Endothelial cell of umbilical vein (primary cell): ENCODE results near the gene RUNX2. TPM values are rescaled to one million over a fixed set of nuclear protein-coding genes. Genes with fewer than 3 reads are reported as not detected.

Experiments
- BruUV-seq: library from RNA; stranded (reverse); fragments of 400-500 nt; replicated peaks from 2 replicates; lab custom pipeline; 2021; lab: Mats Ljungman, UMichigan
- CTCF ChIA-PET: fragments of 300-600, 350-600 bp; sonication (Branson Sonifier 250); formaldehyde crosslinking; loops from one replicate; lab custom pipeline; 2021; ENCODE audit warnings: antibody characterized with exemption, inconsistent platforms; lab: Charles Lee
- POLR2A ChIA-PET: fragments of 300-600, 350-600 bp; sonication (Branson Sonifier 250); formaldehyde crosslinking; loops from one replicate; lab custom pipeline; 2021; ENCODE audit warnings: antibody characterized with exemption, inconsistent platforms; lab: Charles Lee
- DNase-seq: peaks from one replicate; pipeline ENCODE4 v3.0.0-alpha.2; 2011; ENCODE audit warnings: low read depth, low spot score
- FAIRE-seq: peaks from 2 replicates; lab custom pipeline; 2011; peaks lifted over from hg19 to GRCh38; lab: Jason Lieb, UNC
- H2AFZ ChIP-seq: 2 replicates; pipeline ENCODE4 v1.6.0; 2012; ENCODE audit warnings: low read depth, low read length, control low read depth, inconsistent platforms
- H3K27ac ChIP-seq: 2 replicates; pipeline ENCODE4 v1.5.1; 2011; ENCODE audit warnings: low read depth, mild to moderate bottlenecking, control low read depth, low read length, moderate library complexity; ENCODE audit not compliant: insufficient read depth
- H3K27me3 ChIP-seq, 2 experiments: 2 replicates each; pipeline versions ENCODE4 v1.6.0 to v1.6.1; 2011; ENCODE audit warnings: low read length in 2 of 2, mixed read lengths in 1 of 2; ENCODE audit not compliant: control insufficient read depth in 2 of 2, insufficient read depth in 2 of 2
- H3K36me3 ChIP-seq, 2 experiments: 2 replicates in 1 of 2; 3 replicates in 1 of 2; pipeline ENCODE4 v1.5.1; 2011; ENCODE audit warnings: low read length in 2 of 2, mild to moderate bottlenecking in 1 of 2, moderate library complexity in 1 of 2; ENCODE audit not compliant: control insufficient read depth in 2 of 2, insufficient read depth in 2 of 2; ENCODE audit errors: extremely low read depth in 1 of 2
- H3K4me1 ChIP-seq: 3 replicates; pipeline ENCODE4 v1.5.1; 2011; ENCODE audit warnings: mild to moderate bottlenecking, low read length; ENCODE audit not compliant: control insufficient read depth, insufficient read depth; ENCODE audit errors: extremely low read depth
- H3K4me2 ChIP-seq: 2 replicates; pipeline ENCODE4 v1.6.1; 2011; ENCODE audit warnings: low read length, control low read depth, mixed read lengths; ENCODE audit not compliant: insufficient read depth
- H3K4me3 ChIP-seq, 3 experiments: fragments of 200-600 bp in 1 of 3; sonication (generic), shearing (Covaris generic) in 1 of 3; replicated peaks in 1 of 3; 2 replicates each; pipeline ENCODE4 v1.5.1; 2011 to 2016; ENCODE audit warnings: control low read depth in 3 of 3, low read length in 3 of 3, mild to moderate bottlenecking in 2 of 3, inconsistent platforms in 1 of 3, low read depth in 1 of 3, moderate library complexity in 1 of 3; ENCODE audit not compliant: insufficient read depth in 1 of 3
- H3K79me2 ChIP-seq: 2 replicates; pipeline ENCODE4 v1.6.0; 2012; ENCODE audit warnings: low read length, inconsistent platforms; ENCODE audit not compliant: control insufficient read depth, insufficient read depth
- H3K9ac ChIP-seq: replicated peaks from 2 replicates; pipeline ENCODE3; 2011; ENCODE audit warnings: low read length, control low read depth; ENCODE audit not compliant: insufficient read depth; ENCODE audit errors: extremely low read depth
- H3K9me1 ChIP-seq: replicated peaks from 3 replicates; pipeline ENCODE4 v1.6.0; 2011; ENCODE audit warnings: mild to moderate bottlenecking, low read length; ENCODE audit not compliant: control insufficient read depth, insufficient read depth; ENCODE audit errors: extremely low read depth
- H3K9me3 ChIP-seq: replicated peaks from 2 replicates; pipeline ENCODE4 v1.5.1; 2012; ENCODE audit warnings: low read length, inconsistent platforms; ENCODE audit not compliant: control insufficient read depth, insufficient read depth
- H4K20me1 ChIP-seq: replicated peaks from 2 replicates; pipeline ENCODE3; 2011; ENCODE audit warnings: mild to moderate bottlenecking, low read length; ENCODE audit not compliant: control insufficient read depth, insufficient read depth; ENCODE audit errors: extremely low read depth
- CTCF ChIP-seq, 2 donors: IDR thresholded peaks; 1 replicate in 1 of 2; 2 replicates in 1 of 2; pipeline ENCODE4 v1.5.1; 2011; ENCODE audit warnings: low read length in 2 of 2, mild to moderate bottlenecking in 2 of 2, moderate library complexity in 2 of 2, control low read depth in 1 of 2, inconsistent platforms in 1 of 2, low read depth in 1 of 2; ENCODE audit not compliant: insufficient read depth in 1 of 2; ENCODE audit errors: extremely low read depth in 1 of 2
- EZH2 ChIP-seq: IDR thresholded peaks from 2 replicates; pipeline ENCODE4 v1.6.1; 2012; ENCODE audit warnings: borderline replicate concordance, low read depth, mild to moderate bottlenecking, moderate library complexity, low read length, inconsistent platforms; ENCODE audit not compliant: severe bottlenecking
- FOS ChIP-seq: IDR thresholded peaks from 2 replicates; pipeline ENCODE4 v1.6.1; 2011; ENCODE audit warnings: mild to moderate bottlenecking, low read length, moderate library complexity, borderline replicate concordance; ENCODE audit not compliant: insufficient read depth
- GATA2 ChIP-seq: IDR thresholded peaks from 2 replicates; pipeline ENCODE4 v1.7.0; 2011; ENCODE audit warnings: low read depth, mild to moderate bottlenecking, moderate library complexity, mixed read lengths, low read length; ENCODE audit not compliant: insufficient read length, insufficient read depth
- JUN ChIP-seq: IDR thresholded peaks from 2 replicates; pipeline ENCODE4 v1.6.1; 2011; ENCODE audit warnings: borderline replicate concordance, low read depth; ENCODE audit not compliant: insufficient read length, insufficient read depth
- MAX ChIP-seq: IDR thresholded peaks from 2 replicates; pipeline ENCODE4 v1.6.1; 2011; ENCODE audit not compliant: insufficient read depth, insufficient read length
- MYC ChIP-seq: IDR thresholded peaks from one replicate; pipeline ENCODE4 v1.6.1; 2011; ENCODE audit warnings: mild to moderate bottlenecking, low read depth, low read length
- POLR2A ChIP-seq: IDR thresholded peaks from 2 replicates; pipeline ENCODE4 v1.6.1; 2012; ENCODE audit warnings: low read depth, mild to moderate bottlenecking, control low read depth, low read length
- POLR2AphosphoS5 ChIP-seq: IDR thresholded peaks from 2 replicates; pipeline ENCODE4 v1.6.1; 2012; ENCODE audit warnings: low read depth, mild to moderate bottlenecking, control low read depth, low read length, moderate library complexity; ENCODE audit not compliant: insufficient read depth
- dilution Hi-C: fragments of 300-500 bp; cut with MboI; formaldehyde crosslinking; loops from one replicate; pipeline ENCODE4 v1.15.0; 2019; ENCODE audit warnings: low sequenced_read_pairs; ENCODE audit not compliant: extremely low pct_ligation_motif_present
- intact Hi-C: fragments of 100-400 bp; cut with micrococcal nuclease; formaldehyde crosslinking; loops from one replicate; pipeline ENCODE4 v1.10.0; 2022
- polyA plus RNA-seq, 4 experiments: library from polyadenylated mRNA; depleted of rRNA in 3 of 4; stranded (reverse) in 3 of 4; unstranded in 1 of 4; fragments of >200 nt; gene quantifications; 2 replicates each; pipeline versions ENCODE4 v1.2.1 to v1.2.3, GENCODE V29; 2011 to 2012; ENCODE audit warnings: missing spikeins in 1 of 4
- total RNA-seq: library from RNA; stranded (reverse); gene quantifications from 2 replicates; pipeline ENCODE4 v1.2.3, GENCODE V29; 2021

RUNX2 gene
- total and polyA plus RNA-seq, 2 donors (not counting 3 experiments of a cell fraction or from before 2014, with no cell fraction given), result 0.06 TPM; not detected in 1

- Histone ChIP-seq H3K79me2 (no peaks in the 10 kb centered on the region), H3K36me3 (no peaks in the 10 kb centered on the region), H3K9me1 (no peaks in the 10 kb centered on the region), H3K27me3 (peaks cover 5 to 8% of the 10 kb centered on the region in 2 experiments), H4K20me1 (no peaks in the 10 kb centered on the region), H3K9me3 (no peaks in the 10 kb centered on the region), H3K9ac (no peak overlapping the region), H3K27ac (no peak overlapping the region), H3K4me1 (no peaks in the 10 kb centered on the region), H3K4me3 (no peak overlapping the region), H2AFZ (no peak overlapping the region), H3K4me2 (no peak overlapping the region)
- POLR2A ChIA-PET, result no interaction called here
- TF ChIP-seq JUN, result no peak
- TF ChIP-seq EZH2, result no peak
- no peak for TF ChIP-seq POLR2AphosphoS5
- no peak for TF ChIP-seq FOS
- TF ChIP-seq POLR2A, result no peak
- no peak for TF ChIP-seq CTCF (IDR thresholded peaks at IDR 0.05; ENCODE audit: extremely low read depth in 1 of 2, insufficient read depth in 1 of 2, low read depth in 1 of 2, low read length in 2 of 2)
- TF ChIP-seq MYC, result no peak
- no peak for TF ChIP-seq GATA2
- no peak for TF ChIP-seq MAX
- CTCF ChIA-PET, result interaction anchor here (1.2 to 3.6 kb wide), 3 partner anchors 11 to 1048 kb away, joined by 5 to 27 read pairs (median 5); no protein-coding TSS in a partner anchor
- dilution Hi-C loops (no loop called here), intact Hi-C loops (no loop called here)
- BruUV-seq, result no TSS peak
- no peak for DNase-seq
- no peak for FAIRE-seq
Measured at GRCh38 chr6:45702849-45703739, 375.0 kb downstream of the RUNX2 start.
